ENCODE measurements around the gene ZNF664.

The ZNF664 gene

GRCh38 chr12:123960029-123960735, 12.8 kb upstream of the ZNF664 start:
- no peak for DNase-seq

DNA sequence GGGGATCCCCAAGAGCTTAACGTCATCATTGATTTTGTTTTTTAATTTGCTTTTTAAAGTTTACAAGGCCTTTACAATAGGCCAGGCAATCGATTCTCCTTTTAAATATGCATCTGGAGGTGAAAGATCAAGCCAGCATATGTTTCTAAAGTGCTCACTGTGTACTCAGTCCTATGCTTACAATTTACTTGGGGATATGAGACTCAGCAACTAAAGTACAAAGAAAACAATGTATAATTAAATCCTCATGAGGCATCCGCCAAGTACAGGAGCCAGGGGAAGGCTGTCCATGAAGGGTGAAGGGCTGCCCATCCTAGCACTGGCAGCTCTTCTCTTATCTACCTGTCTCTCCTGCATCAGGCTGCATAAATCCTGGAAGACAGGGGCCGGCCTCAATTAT, 12.2 kb upstream of the ZNF664 start:
- DNase-seq, result no peak

DNA sequence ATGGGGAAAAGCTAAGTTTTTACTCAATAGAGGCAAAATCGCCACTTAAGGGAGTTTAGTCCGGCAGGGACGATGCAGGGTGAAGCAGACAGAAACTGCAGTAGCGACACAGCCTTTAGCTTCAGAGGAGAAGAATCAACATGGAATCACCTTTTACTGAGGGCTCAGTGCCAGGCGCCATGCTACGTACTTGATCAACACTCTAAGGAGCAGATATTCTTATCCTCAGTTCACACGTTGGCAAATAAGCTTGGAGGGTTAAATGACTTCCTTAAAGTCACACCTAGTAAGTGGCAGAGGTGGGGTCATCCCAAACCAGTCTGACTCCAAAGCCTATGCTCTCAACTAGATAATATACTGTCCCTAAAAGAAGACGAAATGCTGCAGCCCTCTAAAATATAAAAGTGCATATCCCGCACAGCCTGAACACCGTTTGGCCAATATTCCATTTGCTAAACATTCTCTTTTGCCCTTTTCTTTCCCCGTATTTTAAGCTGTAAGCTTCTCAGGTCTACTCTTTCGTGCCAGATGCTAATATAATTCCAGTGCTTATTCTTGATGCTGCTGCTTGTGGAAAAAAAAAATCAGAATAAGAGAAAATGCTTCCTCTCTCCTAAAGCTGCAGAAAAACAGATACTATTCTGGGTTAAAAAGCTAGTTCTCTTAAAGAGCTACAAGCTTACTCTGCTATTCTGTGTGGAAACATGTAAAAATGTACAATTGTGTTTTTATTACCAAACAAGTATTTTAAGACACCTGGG, 11.2 kb upstream of the ZNF664 start:
- no peak for DNase-seq

- no peak for DNase-seq
Measured at GRCh38 chr12:123962513-123962912, 10.5 kb upstream of the ZNF664 start.

GRCh38 chr12:123963821-123964220, 9.2 kb upstream of the ZNF664 start:
- no peak for DNase-seq

DNA sequence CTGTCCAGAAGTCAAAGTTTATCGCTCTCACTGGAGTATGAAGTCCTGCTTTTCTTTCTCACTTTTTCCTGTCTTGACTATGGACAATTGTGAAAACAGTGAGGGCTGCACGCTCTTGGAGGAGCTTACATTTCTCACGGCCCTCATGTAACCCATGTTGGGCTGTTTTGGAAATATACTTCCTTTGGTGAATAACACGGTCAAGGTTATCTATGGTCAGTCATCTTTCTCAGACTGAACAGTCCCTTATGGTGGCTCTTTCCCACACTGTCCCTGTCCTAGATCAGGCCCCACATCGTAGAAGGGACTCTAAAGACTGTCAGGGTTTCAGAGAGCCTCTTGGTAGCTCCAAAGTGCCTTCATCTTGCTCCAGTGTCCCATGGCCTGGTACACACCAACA, 7.6 kb upstream of the ZNF664 start:
- DNase-seq, result no peak

GRCh38 chr12:123966596-123966995, 6.4 kb upstream of the ZNF664 start:
- no peak for DNase-seq

DNA sequence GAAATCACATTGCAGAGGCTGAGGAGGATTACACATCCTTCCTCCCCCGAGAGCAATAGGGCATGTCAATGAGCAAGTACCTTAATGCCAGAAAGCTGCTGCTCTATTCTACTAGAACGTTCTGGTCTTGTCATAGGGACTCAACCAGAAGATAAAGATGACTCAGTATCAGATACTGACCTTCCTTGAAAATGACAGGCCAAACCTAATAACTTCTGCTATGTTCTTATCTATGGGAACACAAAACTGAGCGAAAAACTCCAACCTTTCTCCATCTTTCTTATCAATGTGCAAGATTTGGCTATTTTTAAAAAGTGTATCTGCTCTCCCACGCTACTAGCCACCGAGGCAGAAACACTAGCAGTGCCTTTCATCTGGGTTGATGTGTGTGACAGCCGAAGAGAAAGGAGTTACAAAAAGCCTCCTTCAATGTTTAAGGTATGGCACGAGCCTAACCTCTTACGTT, 5.9 kb upstream of the ZNF664 start:
- no peak for DNase-seq

DNA sequence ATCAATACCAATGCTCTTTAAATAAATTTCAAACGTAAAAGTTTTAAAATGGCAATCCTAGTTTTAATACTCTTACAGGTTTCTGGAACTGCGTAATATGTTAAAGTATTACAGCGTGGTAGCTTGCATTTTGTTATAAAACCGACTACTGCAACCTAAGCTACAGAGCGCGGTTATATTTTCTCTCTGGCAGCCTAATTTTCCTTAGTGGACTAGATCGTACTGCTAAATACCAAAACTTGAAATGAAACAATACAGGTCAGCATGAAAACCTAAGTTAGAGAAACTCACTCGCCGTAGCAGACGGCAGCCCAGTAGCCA, 1.6 kb upstream of the ZNF664 start:
- no peak for DNase-seq

GRCh38 chr12:123971770-123972456, 1.1 kb upstream of the ZNF664 start:
- DNase-seq, result no peak

DNA sequence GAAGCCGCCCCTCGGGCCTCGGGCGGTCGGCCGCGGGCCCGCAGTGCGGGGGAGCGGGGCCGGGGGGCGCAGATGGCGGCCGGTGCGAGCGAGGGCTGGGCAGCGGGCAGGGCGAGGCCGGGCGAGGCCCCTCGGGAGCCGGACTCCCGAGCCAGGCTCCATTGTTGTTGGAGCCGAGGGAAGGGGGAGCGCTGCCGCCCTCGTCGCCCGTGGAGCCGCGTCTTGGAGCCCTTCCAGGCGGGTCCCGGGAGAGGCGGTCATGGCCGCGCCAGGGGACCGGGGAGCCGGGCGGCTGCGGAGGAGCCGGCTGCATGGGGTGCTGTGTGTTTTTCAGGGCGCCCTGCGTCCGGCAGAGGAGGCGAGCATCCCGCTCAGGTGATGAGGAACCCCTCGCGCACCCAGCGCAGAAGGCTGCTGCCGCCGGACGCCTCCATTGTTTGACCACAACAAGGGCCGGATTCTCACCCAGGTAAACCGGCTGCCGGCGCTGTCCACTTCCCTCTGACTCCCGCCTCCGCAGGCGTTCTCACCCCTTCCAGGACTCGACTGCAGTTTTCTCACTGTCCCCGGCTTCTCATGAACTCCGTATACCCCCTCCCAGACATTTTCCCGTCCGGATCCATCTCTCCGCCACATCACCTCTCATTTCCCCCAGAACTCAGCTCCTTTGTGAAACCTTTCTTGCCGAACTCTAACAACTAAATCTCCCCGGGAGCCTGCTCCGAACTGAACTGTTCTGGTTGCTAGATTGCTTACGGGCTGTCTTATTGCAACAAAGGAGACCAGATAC, 732 bp downstream of the ZNF664 start:
- DNase-seq, result no peak

- DNase-seq, result no peak
Measured at GRCh38 chr12:123976227-123976826, 3.3 kb downstream of the ZNF664 start.

GRCh38 chr12:123979566-123979965, 6.6 kb downstream of the ZNF664 start:
- DNase-seq, result no peak

DNA sequence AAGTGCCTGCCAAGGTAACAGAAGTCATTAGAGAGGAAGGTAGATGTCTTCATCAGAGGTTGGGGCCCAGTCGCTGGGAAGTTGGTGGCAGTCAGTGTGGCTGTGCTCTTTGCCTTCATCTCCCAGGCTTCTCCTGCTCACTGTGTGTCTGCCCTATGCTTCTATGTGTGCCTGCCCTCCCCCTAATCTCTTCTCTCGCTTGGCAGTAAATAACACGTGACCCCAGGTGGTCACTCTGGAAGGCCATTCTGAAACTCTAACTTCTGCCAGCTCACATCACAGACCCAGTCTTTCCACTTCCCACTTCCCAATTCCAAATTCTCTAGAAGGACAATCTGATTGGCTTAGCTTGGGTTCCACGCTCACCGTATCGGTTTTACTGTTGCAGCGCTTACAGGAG, 9.3 kb downstream of the ZNF664 start:
- DNase-seq, result no peak

DNA sequence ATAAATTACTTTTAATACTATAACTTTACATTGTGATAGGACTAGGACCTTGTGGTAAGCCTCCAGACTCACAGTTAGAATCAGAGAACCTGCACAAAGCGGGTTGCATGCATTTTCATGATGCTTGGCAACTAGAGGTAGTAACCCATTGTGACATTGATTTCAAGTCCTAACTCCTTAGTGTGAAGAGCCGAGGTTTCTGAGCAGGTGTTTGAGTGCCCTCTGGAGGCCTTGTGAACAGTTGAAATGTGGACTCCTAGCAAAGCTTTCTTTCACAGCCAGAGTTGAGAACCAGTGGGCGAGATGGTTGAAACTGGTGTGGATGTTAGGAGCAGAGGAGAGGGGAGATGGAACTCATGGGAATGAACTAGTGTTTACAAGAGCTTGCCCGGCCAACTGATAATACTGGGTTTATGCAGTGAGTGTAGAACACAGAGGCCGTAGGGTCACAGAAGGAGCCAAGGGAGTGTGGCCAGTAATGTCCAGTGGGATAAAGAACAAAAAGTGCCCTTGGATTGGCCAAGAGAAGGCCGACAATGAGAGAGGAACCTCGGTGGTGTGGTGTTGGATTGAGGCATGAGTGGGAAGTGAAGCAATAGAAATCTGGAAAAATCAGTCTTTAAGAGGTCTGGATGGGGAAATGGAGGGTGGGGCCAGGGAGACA, 10.9 kb downstream of the ZNF664 start:
- peak; percentile 57 for DNase-seq

GRCh38 chr12:123984903-123985302, 11.9 kb downstream of the ZNF664 start:
- DNase-seq, result no peak

GRCh38 chr12:123986374-123986965, 13.5 kb downstream of the ZNF664 start:
- DNase-seq, result no peak

- DNase-seq, result no peak
Measured at GRCh38 chr12:123987022-123987421, 14.0 kb downstream of the ZNF664 start.

- no peak for DNase-seq
Measured at GRCh38 chr12:123989168-123989567, 16.2 kb downstream of the ZNF664 start.

GRCh38 chr12:123989753-123990152, 16.7 kb downstream of the ZNF664 start:
- no peak for DNase-seq

GRCh38 chr12:123990511-123990910, 17.5 kb downstream of the ZNF664 start:
- peak; percentile 87 for DNase-seq
